ENCODE results near the gene CNN2.

The CNN2 gene

DNA sequence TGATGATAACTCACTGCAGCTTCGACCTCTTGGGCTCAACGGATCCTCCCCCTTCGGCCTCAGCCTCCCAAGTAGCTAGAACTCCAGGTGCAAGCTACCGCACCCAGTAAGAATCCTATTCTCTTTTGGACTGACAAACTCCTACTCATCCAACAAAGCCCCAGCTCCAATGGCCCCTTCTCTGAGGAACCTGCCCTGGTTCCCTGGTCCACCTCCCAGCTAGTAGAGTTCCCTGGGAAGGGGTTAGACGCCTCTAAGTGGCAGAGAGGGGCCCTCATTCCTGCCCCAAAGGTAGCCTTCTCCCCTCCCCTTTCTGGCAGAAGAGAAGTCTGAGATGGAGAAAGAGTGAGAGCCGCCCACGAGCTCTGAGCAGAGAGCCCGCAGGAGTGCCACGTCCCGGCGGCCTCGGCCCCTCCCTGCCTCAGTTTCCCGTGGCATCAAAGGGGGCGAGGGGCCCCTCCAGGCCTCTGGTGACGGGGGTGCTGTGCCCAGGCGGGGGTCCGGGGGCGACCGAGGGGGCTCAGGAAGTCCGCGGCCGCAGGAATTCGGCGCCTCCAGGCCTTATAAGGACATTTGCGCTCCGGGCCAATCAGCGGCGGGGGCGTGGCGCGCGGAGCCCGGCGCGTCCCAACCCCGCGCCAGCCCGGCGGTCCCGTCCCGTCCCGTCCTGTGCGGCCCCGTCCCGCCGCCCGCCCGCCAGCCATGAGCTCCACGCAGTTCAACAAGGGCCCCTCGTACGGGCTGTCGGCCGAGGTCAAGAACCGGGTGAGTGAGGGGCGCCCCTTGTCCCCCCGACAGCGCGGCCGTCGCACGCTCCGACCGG, at the start of gene CNN2:
Gene CNN2, plus strand, starts transcription at position 649 of the 823 bp plus-strand sequence. Its CDS starts 54 bp downstream, at position 703.
- DNase-seq (ENCODE audit: low read depth in 1 of 2, low spot score in 1 of 2): peak in 1 of 2 donors; percentile 53

DNA sequence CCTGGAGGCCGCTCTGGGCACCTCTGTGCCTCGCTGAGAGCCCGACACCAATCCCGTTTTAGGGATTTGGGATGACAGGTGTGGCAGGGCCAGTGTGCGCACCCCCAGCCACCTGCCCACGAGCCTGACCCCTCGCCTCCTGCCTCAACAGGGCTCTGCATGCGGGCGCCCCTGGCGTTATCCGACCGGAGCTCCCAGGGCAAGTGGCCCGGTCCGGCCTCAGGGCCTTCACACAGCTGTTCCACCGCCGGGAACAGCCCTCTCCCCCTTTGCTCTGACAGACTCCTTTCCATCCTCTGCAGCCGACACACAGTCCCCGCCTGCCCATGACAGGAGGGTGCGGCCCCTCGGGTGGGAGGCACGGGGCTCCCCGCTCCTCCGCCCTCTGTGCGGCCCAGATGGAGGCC, 49.3 kb upstream of the CNN2 start:
- no peak for DNase-seq (ENCODE audit: low read depth in 1 of 2, low spot score in 1 of 2)

DNA sequence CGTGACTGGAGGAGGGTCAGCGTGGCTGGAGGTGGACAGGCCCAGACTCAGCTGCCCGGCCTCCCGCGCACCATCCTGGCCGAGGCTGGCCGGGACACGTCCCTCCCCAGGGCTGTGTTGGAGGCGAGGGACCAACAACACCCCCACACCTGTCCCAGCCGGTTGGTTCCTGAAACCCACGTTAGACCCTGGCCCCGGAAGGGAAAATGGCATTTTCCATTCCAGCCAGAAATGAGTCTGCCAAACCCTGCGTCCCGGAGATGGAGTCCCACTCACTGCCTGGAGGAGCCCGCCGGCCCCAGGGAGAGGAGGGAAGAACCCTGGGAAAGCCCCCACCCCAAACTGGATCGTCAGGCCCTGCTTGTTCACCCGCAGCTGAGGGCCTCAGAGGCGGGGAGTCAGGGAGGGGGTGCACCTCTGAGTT, 47.1 kb upstream of the CNN2 start:
- DNase-seq (ENCODE audit: low read depth in 1 of 2, low spot score in 1 of 2): no peak

DNA sequence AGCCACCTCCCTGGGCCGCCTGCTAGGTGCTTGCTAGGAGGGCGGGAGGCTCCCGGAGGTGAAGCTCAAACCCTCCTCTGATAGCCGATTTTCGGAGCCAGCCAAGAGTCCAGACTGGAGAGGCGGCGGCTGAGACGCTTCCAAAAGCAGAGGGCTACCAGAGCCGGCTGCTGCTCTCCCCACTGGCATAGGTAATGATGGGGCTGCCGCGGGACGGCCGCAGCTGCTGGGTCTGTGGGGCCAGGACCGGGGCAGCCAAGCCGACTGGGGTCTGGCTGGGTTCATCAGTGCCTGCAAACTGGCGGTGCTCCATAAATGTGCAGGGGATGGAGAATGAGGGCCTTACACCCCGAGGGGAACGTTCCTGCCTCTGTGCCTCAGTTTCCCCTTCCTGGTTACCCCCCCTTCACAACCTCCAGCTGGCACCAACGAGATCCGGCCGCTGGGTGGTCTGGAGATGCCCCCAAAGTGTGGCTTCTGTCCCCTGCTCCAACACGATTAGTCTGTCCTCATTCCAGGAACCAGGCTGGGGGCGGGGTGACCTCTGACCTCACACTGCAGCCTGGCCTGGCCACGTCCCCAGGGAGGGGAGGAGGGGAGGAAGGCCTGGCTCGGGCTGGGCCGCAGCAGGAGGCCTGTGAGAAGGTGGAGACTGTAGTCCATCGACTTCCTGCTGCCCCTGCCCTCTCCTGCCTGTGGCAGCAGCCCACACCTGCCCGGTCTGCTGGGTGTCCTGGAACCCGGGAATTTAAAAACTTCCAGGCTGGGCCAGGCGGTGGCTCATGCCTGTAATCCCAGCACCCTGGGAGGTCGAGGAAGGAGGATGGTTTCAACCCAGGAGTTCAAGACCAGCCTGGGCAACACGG, 46.0 kb upstream of the CNN2 start:
- DNase-seq (ENCODE audit: low read depth in 1 of 2, low spot score in 1 of 2): no peak

DNA sequence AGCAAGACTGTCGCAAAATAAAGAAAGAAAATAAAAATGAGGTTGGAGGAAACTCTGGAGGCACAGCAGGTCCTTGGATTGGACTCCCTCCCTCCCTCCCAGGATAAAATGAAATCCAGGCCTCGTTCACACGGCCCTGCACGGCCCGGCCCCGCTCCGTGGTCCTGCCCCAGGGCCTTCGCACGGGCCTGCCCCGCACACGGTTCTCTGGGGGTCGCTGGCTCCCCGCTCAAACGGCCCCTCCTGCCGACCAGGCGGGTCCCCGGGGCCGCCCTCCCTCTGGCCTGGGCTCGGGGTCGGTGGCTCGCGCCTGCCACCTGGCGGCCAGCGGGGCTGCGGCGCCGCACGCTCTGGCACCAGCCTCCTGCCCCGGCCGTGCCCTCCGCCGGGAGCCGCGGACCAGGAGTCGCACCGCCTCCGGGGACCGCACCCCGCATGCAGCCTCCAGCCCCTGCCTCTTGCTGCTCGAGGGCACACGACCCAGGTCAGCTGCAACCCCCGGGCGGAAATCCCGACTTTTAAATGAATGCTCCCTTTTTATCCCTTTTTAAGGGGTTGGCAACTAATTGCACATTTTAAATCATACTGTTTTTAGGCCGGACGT, 43.7 kb upstream of the CNN2 start:
- DNase-seq (ENCODE audit: low read depth in 1 of 2, low spot score in 1 of 2): peak; percentile 52 to 69

DNA sequence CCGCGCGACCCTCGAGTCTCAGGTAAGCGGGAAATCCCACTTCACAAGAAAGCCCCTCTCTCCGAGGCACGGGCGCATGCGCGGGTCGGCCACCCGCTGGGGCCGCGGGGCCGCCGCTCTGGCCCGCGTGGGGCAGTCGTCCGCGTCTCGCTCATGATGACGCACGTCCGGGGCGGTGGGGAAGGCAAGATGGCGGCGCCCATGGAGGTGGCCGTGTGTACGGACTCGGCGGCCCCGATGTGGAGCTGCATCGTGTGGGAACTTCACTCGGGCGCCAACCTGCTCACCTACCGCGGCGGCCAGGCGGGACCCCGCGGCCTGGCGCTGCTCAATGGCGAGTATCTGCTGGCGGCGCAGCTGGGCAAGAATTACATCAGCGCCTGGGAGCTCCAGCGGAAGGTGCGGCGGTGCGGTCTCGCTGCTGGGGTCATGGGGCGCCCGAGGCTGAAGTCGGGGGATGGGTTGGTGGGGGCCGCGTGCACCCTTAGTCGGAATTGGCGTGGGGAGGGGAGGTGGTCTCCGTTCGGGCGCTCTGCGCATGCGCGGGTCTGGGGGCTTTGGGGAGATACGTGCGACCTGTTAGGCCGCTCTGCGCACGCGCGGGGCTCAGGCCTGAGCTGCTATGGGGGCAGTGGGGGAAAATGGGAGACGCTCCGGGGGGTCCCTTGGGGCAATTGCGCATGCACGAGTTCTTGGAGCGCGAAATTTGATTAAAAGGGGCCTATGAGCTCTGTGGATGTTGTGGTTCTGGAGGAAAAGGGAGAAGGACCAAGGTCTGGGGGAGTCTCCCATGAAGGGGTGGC, 42.0 kb upstream of the CNN2 start, which contains the start of gene WDR18:
Gene WDR18, plus strand, starts transcription at position 181 of the 803 bp plus-strand sequence. Its CDS starts 9 bp downstream, at position 190.
- peak; percentile 73 to 86 for DNase-seq (ENCODE audit: low read depth in 1 of 2, low spot score in 1 of 2)

DNA sequence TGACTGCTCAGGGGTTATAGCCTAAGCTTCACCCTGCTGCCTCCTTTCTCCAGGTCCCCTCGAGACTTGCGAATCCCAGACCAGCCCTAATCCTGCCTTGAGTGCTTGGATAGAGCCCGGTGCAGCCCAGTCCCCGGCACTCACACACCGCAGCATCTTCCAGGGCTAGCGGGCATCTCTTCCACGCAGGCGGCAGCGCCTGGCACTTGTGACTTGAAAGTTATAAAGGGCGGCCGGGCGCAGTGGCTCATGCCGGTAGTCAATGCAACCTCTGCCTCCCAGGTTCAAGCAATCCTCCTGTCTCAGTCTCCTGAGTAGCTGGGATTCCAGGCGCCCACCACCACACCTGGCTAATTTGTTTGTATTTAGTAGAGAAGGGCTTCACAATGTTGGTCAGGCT, 40.3 kb upstream of the CNN2 start:
- no peak for DNase-seq (ENCODE audit: low read depth in 1 of 2, low spot score in 1 of 2)

DNA sequence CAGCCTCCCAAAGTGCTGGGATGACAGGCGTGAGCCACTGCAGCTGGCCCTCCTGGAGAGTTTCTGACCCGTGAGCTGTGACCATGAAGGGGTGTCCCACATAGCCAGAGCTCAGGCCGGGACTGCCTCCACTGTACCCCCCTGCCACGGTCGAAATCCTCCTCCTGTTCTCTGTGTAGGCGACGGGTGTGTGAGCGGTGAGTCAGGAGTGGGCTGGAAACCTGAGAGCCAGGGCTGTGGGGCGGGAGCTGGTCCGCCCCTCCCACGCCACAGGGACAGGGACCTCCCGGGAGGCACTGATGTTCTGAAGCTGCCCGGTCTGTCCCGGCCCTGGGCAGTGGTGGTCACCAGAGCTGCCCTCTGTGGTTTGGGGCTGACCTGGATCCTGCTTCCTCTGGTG, 38.3 kb upstream of the CNN2 start:
- DNase-seq (ENCODE audit: low read depth in 1 of 2, low spot score in 1 of 2): no peak

DNA sequence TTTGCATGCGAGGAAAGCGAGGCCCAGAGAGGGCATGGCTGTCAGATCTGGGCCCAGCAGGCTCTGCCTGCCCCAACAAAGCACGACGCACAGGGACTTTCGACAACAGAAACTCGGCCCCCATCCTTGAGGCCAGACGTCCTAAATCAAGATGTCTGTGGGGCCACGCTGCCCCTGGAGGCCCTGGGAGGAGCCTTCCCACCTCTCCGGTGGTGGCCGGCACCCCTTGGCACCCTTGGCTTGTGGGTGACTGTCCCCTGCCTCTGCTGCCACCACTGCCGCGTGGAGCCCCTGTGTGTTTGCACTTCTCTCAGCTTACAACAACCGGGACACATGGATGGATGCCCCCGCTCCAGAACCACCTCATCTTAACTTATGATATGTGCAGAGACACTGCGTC, 37.9 kb upstream of the CNN2 start:
- no peak for DNase-seq (ENCODE audit: low read depth in 1 of 2, low spot score in 1 of 2)

DNA sequence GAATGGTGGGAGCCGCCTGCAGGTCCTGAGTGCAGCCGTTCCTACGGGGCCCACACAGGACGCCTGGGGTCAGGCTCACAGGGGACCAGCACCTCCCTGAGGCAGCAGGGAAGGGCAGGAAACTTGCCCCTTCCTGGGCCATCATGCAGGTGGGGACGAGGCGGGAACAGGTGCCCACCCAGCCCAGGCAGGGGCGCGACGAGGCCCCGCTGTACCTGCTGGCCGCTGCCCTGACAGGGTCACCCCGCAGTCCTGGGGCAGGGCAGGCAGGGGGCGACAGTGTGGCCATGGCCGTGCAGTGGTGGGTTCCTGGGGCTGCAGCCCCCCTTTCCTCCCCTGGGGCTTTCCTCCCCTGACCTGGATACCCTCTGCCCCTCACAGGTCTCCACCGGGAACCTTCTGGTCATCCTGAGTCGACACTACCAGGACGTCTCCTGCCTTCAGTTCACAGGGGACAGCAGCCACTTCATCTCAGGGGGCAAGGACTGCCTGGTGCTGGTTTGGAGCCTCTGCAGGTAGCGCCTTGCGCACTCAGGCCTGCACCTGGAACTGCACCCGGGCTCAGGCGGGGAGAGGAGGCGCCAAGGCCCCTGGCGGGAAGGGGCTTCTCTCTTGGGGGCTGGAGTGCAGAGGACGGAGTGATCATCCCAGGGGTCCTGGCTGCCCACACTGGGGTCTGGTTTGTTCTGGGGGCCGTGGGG, 36.9 kb upstream of the CNN2 start:
- no peak for DNase-seq (ENCODE audit: low read depth in 1 of 2, low spot score in 1 of 2)

DNA sequence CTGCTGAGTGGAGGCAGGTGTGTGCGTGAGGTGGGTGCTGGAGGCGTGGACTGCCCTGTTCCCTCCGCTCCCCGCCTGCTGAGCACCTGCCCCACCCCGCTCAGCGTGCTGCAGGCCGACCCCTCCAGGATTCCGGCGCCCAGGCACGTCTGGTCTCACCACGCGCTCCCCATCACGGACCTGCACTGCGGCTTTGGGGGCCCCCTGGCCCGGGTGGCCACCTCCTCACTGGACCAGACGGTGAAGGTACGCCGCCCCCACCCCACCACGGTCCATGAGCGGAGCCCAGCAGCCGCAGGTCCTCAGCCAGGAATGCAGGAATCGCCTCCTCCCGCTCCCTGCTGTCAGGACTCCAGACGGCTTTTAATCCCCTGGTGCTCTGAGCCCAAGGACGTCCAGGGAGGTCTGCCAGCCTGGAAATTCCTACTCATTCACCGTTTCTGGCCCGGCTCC, 36.3 kb upstream of the CNN2 start:
- no peak for DNase-seq (ENCODE audit: low read depth in 1 of 2, low spot score in 1 of 2)

DNA sequence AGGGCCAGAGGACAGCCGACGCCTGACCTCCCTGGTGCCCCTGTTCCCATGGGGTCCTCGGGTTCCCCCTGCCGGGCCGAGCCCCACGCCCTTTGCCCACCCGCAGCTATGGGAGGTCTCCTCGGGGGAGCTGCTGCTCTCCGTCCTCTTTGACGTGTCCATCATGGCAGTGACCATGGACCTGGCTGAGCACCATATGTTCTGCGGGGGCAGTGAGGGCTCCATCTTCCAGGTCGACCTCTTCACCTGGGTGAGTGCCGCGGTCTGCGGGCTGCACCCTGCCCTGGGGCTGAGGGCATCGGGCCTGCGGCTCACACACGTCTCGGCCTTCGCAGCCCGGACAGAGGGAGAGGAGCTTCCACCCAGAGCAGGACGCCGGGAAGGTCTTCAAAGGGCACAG, 35.7 kb upstream of the CNN2 start:
- DNase-seq (ENCODE audit: low read depth in 1 of 2, low spot score in 1 of 2): no peak

DNA sequence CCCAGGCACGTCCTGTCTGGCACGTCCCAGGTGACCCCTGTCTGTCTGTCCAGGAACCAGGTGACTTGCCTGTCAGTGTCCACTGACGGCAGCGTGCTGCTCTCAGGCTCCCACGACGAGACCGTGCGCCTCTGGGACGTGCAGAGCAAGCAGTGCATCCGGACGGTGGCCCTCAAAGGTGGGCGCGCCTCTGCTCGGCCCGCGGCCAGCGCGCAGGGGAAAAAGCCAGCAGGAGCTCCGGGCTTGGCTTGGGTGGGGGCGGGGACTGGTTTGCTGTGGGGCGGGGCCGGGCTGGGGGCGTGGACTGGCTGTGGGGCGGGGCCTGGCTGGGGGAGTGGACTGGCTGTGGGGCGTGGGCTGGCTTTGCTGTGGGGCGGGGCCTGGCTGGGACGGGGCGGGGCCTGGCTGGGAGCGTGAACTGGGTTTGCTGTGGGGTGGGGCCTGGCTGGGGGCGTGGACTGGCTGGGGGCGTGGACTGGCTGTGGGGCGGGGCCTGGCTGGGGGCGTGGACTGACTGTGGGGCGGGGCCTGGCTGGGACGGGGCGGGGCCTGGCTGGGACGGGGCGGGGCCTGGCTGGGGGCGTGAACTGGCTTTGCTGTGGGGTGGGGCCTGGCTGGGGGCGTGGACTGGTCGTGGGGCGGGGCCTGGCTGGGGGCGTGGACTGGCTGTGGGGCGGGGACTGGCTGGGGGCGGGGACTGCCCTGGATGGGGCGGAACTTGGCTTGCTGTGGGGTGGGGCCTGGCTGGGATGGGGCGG, 35.1 kb upstream of the CNN2 start:
- DNase-seq (ENCODE audit: low read depth in 1 of 2, low spot score in 1 of 2): peak in 1 of 2 donors; percentile 44

DNA sequence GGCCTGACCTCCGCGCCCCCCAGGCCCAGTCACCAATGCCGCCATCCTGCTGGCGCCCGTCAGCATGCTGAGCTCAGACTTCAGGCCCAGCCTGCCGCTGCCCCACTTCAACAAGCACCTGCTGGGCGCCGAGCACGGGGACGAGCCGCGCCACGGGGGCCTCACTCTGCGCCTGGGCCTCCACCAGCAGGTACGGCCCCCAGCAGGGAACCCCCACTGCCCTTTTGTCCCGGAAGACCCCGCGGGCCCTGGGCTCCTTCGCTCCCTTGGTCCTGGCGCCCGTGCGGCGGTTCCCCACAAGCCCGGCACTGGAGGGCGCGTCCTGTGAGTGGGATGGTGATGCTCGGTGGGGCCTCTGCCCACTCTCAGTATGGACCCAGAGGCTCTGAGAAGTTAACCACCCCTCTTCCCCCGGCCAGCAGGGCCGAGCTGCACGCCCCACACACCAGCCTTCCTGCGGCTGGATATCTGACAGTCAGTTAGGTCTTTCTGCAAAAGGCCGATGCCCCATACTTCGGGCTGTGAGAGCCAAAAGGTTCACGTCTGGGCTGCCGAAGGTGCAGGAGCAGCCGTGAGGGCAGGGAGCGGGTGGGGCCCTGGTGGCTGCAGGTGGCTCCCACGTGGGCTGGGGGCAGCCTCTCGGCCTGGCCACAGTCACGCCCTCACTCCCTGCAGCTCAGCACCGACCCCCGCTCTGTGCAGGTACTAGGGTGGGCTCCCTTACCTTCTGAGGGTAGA, 34.3 kb upstream of the CNN2 start:
- no peak for DNase-seq (ENCODE audit: low read depth in 1 of 2, low spot score in 1 of 2)

DNA sequence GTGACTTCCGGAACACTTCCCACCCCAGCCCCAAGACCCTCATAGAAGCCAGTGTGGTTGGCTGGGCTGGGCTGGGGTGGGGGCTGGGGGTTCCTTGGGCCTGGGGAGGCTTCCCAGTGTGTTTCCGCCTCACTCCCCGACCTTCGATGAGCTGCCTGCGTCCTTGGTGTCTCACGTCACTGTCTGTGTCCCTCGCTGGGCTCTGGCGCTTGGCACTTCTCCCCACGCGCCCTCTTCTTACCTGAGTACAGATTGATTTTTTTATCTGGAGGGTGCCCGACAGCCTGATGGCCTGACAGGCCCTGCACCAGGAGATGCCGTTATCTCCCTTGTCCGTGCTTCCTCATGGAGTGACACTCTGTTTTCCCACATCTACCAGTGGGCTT, 33.7 kb upstream of the CNN2 start:
- DNase-seq (ENCODE audit: low read depth in 1 of 2, low spot score in 1 of 2): no peak

DNA sequence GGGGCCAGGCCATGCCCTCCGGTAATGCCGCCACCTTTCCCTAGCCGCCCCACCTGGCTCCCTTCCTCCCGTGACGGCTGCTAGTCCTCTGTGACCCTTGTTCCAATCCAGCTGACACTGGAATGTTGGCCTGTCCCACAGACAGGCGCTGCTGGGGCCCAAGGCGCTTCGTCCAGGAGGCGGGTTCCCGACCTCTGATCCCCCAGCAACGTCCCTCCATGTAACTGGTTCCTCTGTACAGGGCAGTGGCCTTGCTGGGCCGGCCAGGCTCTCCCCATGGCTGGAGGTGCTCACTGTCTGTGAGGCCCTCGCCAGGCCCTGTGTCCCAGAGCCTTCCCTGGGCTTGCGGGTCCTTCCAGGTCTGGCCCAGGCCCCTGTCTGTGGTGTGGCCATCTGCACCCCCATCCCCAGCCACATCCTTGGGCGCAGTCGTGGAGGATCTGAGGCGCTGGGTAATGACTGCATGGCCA, 33.0 kb upstream of the CNN2 start:
- DNase-seq (ENCODE audit: low read depth in 1 of 2, low spot score in 1 of 2): no peak

DNA sequence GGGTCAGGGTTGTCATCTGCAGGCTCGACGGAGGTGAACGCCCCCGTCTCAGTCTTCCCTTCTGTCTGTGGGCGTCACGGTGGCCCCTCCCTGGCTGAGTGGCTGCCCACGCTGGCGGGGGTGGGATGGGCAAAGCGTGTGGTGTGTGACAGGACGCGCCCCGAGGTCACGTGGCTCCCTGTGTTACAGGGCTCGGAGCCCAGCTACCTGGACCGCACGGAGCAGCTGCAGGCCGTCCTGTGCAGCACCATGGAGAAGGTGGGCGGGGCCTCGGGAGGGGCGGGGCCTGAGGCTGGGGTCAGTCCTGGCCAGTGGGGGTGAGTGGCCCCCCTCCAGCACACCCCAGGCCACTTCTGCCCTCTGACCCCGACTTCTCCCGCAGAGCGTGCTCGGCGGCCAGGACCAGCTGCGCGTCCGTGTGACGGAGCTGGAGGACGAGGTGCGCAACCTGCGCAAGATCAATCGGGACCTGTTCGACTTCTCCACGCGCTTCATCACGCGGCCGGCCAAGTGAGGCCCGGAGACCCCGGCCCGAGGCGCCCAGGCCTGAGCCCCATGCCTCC, 32.5 kb upstream of the CNN2 start:
- DNase-seq (ENCODE audit: low read depth in 1 of 2, low spot score in 1 of 2): no peak

DNA sequence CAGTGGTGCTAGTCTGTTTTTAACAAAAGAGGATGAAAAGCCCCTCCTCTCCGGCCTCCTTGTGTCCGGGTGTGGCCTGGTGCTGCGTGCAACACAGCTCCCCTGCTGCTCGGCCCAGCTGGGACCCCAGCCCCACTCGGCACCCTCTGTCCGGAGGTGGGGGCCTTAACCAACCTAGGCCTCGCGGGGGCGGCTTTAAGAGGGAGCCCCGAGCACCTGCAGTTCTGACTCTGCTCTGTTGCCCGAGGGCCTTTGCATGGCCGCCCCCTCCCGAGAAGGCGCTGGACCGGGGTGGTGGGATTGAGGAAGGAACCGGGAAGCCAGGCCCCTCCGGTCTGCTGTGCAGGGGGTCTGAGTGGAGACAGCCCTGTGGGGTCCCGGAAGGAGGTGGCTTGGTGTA, 31.9 kb upstream of the CNN2 start:
- no peak for DNase-seq (ENCODE audit: low read depth in 1 of 2, low spot score in 1 of 2)
